Trophoblast cell (in vitro differentiated cells and primary cell): ENCODE measurements around the gene COMMD1.

Experiments
- DNase-seq, 2 donors: peaks; one replicate each; pipeline ENCODE4 v3.0.0-alpha.2; 2016
- H2AFZ ChIP-seq: 2 replicates; pipeline ENCODE4 v1.6.1; 2013; ENCODE audit warnings: low read length, moderate library complexity, mild to moderate bottlenecking; ENCODE audit not compliant: insufficient read depth, poor library complexity
- H2AK5ac ChIP-seq: 2 replicates; pipeline ENCODE4 v1.6.1; 2013; ENCODE audit warnings: mild to moderate bottlenecking, low read length
- H2BK120ac ChIP-seq: 2 replicates; pipeline ENCODE4 v1.6.1; 2013; ENCODE audit warnings: low read length, mild to moderate bottlenecking, moderate library complexity; ENCODE audit not compliant: insufficient read depth, poor library complexity
- H2BK12ac ChIP-seq: 2 replicates; pipeline ENCODE4 v1.6.1; 2013; ENCODE audit warnings: mild to moderate bottlenecking, low read length, moderate library complexity
- H2BK5ac ChIP-seq: 2 replicates; pipeline ENCODE4 v1.6.1; 2013; ENCODE audit warnings: low read length, low read depth, moderate library complexity, mild to moderate bottlenecking; ENCODE audit not compliant: poor library complexity
- H3K14ac ChIP-seq: 2 replicates; pipeline ENCODE4 v1.6.1; 2013; ENCODE audit warnings: mild to moderate bottlenecking, low read length
- H3K18ac ChIP-seq: 2 replicates; pipeline ENCODE4 v1.6.1; 2013; ENCODE audit warnings: mild to moderate bottlenecking, low read length
- H3K23ac ChIP-seq: 2 replicates; pipeline ENCODE4 v1.6.1; 2013; ENCODE audit warnings: low read length
- H3K27ac ChIP-seq: 2 replicates; pipeline ENCODE4 v1.5.1; 2013; ENCODE audit warnings: low read depth, mild to moderate bottlenecking, inconsistent platforms, low read length, moderate library complexity
- H3K27me3 ChIP-seq: 2 replicates; pipeline ENCODE4 v1.6.1; 2013; ENCODE audit warnings: inconsistent platforms, mild to moderate bottlenecking, low read length, moderate library complexity; ENCODE audit not compliant: insufficient read depth
- H3K36me3 ChIP-seq, 2 experiments: 1 replicate in 1 of 2; 2 replicates in 1 of 2; pipeline ENCODE4 v1.6.1; 2013; ENCODE audit warnings: low read length in 2 of 2, mild to moderate bottlenecking in 2 of 2, moderate library complexity in 1 of 2; ENCODE audit not compliant: insufficient read depth in 2 of 2, control insufficient read depth in 1 of 2
- H3K4ac ChIP-seq: 2 replicates; pipeline ENCODE4 v1.6.1; 2013; ENCODE audit warnings: low read depth, mild to moderate bottlenecking, low read length, moderate library complexity
- H3K4me1 ChIP-seq, 2 experiments: 1 replicate in 1 of 2; 2 replicates in 1 of 2; pipeline ENCODE4 v1.6.1; 2013; ENCODE audit warnings: low read length in 2 of 2, mild to moderate bottlenecking in 2 of 2, moderate library complexity in 1 of 2; ENCODE audit not compliant: insufficient read depth in 2 of 2, control insufficient read depth in 1 of 2
- H3K4me2 ChIP-seq: 2 replicates; pipeline ENCODE4 v1.6.1; 2013; ENCODE audit warnings: inconsistent platforms, mild to moderate bottlenecking, low read length, moderate library complexity
- H3K4me3 ChIP-seq: 2 replicates; pipeline ENCODE4 v1.5.1; 2013; ENCODE audit warnings: mild to moderate bottlenecking, low read depth, low read length, inconsistent platforms
- H3K79me1 ChIP-seq: one replicate; pipeline ENCODE4 v1.6.1; 2013; ENCODE audit warnings: low read length
- H3K79me2 ChIP-seq: 2 replicates; pipeline ENCODE4 v1.6.1; 2013; ENCODE audit warnings: low read length, mild to moderate bottlenecking; ENCODE audit not compliant: control insufficient read depth, insufficient read depth, poor library complexity
- H3K9ac ChIP-seq: 2 replicates; pipeline ENCODE4 v1.6.1; 2013; ENCODE audit warnings: mild to moderate bottlenecking, low read length
- H3K9me3 ChIP-seq: 2 replicates; pipeline ENCODE4 v1.6.1; 2013; ENCODE audit warnings: low read depth, mild to moderate bottlenecking, control low read depth, inconsistent platforms, low read length; ENCODE audit not compliant: insufficient read depth
- H4K12ac ChIP-seq: 2 replicates; pipeline ENCODE4 v1.6.1; 2013; ENCODE audit warnings: low read depth, mild to moderate bottlenecking, low read length, moderate library complexity
- H4K8ac ChIP-seq: 2 replicates; pipeline ENCODE4 v1.6.1; 2013; ENCODE audit warnings: low read depth, mild to moderate bottlenecking, low read length, moderate library complexity
- H4K91ac ChIP-seq: one replicate; pipeline ENCODE4 v1.6.1; 2013; ENCODE audit warnings: low read depth, mild to moderate bottlenecking, low read length, moderate library complexity
- WGBS: extraction: QIAGEN DNeasy Blood & Tissue Kit; methylation state at CpG from one replicate; pipeline ENCODE4 v1.1.7; 2013; ENCODE audit warnings: missing lambda C conversion rate; ENCODE audit not compliant: insufficient read length, insufficient coverage; ENCODE audit errors: extremely low coverage; 5-methylcytosine and 5-hydroxymethylcytosine counted together

COMMD1 gene

DNA sequence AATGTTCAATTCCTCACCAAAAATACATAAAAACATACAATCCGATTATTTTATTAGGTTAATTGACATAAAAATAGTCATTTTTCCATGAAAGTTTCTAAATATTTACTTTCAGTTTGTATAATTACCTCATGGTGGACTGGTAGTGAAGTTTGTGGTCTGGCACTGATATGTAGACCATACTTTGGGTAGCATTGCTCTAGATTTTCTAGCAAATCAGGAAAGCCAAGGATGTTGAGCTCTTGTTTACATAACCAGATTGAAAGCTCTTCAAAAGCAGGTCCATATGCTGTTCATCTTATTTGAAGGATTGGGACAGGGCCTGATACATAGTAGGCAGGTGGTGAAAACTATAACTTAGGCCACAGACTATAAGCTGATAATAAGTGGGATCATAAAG, 61.8 kb downstream of the COMMD1 start:
- no peak overlapping the region for H2BK120ac ChIP-seq
- no peak overlapping the region for H4K8ac ChIP-seq
- H3K79me1 ChIP-seq = peaks cover 2% of the 10 kb centered on the region
- 100% methylated on average over 1 of the region's 1 CpG for WGBS
- no peak overlapping the region for H3K4me3 ChIP-seq
- no peak overlapping the region for H2BK12ac ChIP-seq
- H3K23ac ChIP-seq = no peak overlapping the region
- H3K14ac ChIP-seq = no peak overlapping the region
- H2BK5ac ChIP-seq = no peak overlapping the region
- H4K12ac ChIP-seq = no peak overlapping the region
- H3K27me3 ChIP-seq = no peaks in the 10 kb centered on the region
- no peak overlapping the region for H4K91ac ChIP-seq
- peaks cover 2 to 3% of the 10 kb centered on the region in 2 experiments for H3K4me1 ChIP-seq
- H3K9me3 ChIP-seq = no peaks in the 10 kb centered on the region
- H3K18ac ChIP-seq = no peak overlapping the region
- no peak overlapping the region for H2AK5ac ChIP-seq
- H2AFZ ChIP-seq = no peak overlapping the region
- no peaks in the 10 kb centered on the region for H3K79me2 ChIP-seq
- DNase-seq = no peak
- no peak overlapping the region for H3K27ac ChIP-seq
- no peak overlapping the region for H3K9ac ChIP-seq
- no peak overlapping the region for H3K4ac ChIP-seq
- no peak overlapping the region for H3K4me2 ChIP-seq
- no peaks in the 10 kb centered on the region for H3K36me3 ChIP-seq

DNA sequence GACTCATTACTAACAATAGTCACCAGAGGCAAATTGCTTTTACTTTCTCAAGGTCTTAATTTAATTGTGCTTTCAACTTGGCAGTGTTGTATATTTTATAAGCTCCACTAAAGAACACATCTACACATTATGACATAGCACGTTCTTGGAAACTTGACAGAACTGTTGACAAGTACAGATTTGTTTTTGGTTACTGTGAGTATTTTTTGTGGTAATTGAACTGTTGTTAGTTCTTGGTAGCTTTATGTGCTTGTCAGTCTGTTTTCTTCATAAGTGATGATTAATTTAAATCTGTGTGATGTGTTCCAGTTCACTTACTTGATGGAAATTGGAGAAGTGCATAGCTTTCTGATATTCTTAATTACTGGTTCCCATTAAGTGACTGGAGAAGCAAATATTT, 63.9 kb downstream of the COMMD1 start:
- no peak overlapping the region for H4K91ac ChIP-seq
- no peak overlapping the region for H4K8ac ChIP-seq
- H2AK5ac ChIP-seq = no peak overlapping the region
- no peak overlapping the region for H2BK5ac ChIP-seq
- H2BK120ac ChIP-seq = no peak overlapping the region
- H3K4me1 ChIP-seq = peaks cover 0 to 3% of the 10 kb centered on the region in 2 experiments
- H3K36me3 ChIP-seq = no peaks in the 10 kb centered on the region
- no peaks in the 10 kb centered on the region for H3K79me2 ChIP-seq
- H3K18ac ChIP-seq = no peak overlapping the region
- no peak overlapping the region for H3K4ac ChIP-seq
- no peaks in the 10 kb centered on the region for H3K9me3 ChIP-seq
- H3K79me1 ChIP-seq = no peaks in the 10 kb centered on the region
- H2BK12ac ChIP-seq = no peak overlapping the region
- H3K9ac ChIP-seq = no peak overlapping the region
- no peaks in the 10 kb centered on the region for H3K27me3 ChIP-seq
- no peak for DNase-seq
- no CpG with 5 or more reads among the region's 1 CpG for WGBS
- H2AFZ ChIP-seq = no peak overlapping the region
- no peak overlapping the region for H4K12ac ChIP-seq
- H3K4me3 ChIP-seq = no peak overlapping the region
- no peak overlapping the region for H3K4me2 ChIP-seq
- no peak overlapping the region for H3K27ac ChIP-seq
- H3K23ac ChIP-seq = no peak overlapping the region
- H3K14ac ChIP-seq = no peak overlapping the region

DNA sequence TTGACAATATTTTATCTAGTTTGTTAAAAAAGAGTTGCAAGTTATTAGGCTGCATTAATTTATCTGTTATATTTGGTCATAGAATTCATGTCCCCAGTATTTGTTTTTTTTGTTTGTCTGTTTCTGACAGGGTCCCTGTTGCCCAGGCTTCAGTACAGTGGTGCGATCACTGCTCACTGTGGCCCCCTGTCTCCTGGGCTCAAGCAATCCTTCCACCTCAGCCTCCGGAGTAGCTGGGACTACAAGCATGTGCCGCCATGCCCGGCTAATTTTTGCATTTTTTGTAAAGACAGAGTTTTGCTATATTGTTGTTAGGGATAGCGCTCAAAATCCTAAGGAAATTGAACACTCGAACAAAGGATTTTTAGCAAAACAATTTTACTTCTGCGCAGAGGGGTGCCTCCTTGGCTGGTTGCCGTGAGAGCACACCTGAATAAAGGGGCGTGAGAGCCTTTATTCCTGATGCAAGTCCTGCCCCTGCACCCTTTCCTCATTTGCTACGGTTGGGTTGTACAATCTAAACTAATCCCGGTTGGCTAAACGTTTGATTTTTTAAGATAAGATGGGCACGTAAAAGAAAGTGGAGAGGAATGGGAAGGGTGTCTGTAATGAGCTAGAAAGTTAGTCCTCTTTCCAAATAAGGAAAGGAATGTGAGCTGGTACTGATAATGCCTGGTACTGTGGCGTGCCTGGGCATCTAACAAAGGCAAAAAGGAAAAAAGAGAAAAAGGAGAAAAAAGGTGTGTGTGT, 65.5 kb downstream of the COMMD1 start:
- Histone ChIP-seq H3K4me2 (peak overlapping the region; percentile 55), H4K8ac (no peak overlapping the region), H2AFZ (no peak overlapping the region), H4K91ac (peak overlapping the region; percentile 52), H2BK120ac (no peak overlapping the region), H3K4ac (no peak overlapping the region), H3K4me1 (peaks cover 0 to 3% of the 10 kb centered on the region in 2 experiments), H3K9ac (no peak overlapping the region), H2BK5ac (peak overlapping the region; percentile 69), H3K9me3 (no peaks in the 10 kb centered on the region), H4K12ac (no peak overlapping the region), H3K18ac (no peak overlapping the region), H3K79me2 (no peaks in the 10 kb centered on the region), H3K14ac (peak overlapping the region; percentile 46), H3K36me3 (no peaks in the 10 kb centered on the region), H3K27ac (no peak overlapping the region), H2AK5ac (no peak overlapping the region), H2BK12ac (peak overlapping the region; percentile 60), H3K4me3 (no peak overlapping the region), H3K23ac (no peak overlapping the region), H3K79me1 (no peaks in the 10 kb centered on the region), H3K27me3 (no peaks in the 10 kb centered on the region)
- peak in 1 of 2 donors; percentile 24 for DNase-seq
- WGBS = no CpG with 5 or more reads among the region's 14 CpGs

DNA sequence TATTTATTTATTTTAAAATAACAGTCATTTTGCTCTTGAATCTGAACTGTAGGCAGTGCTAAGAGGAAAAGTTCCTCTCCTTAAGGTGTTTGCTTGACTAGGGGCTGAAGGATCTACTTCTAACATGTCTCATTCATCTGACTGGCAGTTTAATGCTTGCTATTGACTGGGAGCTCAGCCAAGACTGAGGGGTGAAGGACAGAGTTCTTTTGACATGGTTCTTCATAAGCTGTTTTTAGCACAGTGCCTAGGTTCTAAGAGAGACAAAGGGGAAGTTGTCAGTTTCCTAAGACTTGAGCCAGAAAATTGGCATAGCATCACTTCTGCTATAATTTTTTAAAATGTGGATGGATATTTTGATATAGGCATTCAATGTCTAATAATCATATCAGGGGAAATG, 73.0 kb downstream of the COMMD1 start:
- H3K79me1 ChIP-seq = no peaks in the 10 kb centered on the region
- no peak overlapping the region for H4K91ac ChIP-seq
- no peaks in the 10 kb centered on the region for H3K36me3 ChIP-seq
- no peak overlapping the region for H2AFZ ChIP-seq
- H3K18ac ChIP-seq = no peak overlapping the region
- no peak overlapping the region for H4K12ac ChIP-seq
- no peak overlapping the region for H3K4me2 ChIP-seq
- H2BK120ac ChIP-seq = no peak overlapping the region
- no peaks in the 10 kb centered on the region for H3K9me3 ChIP-seq
- H3K27me3 ChIP-seq = no peaks in the 10 kb centered on the region
- no peak overlapping the region for H3K4me3 ChIP-seq
- H3K27ac ChIP-seq = no peak overlapping the region
- no peak overlapping the region for H4K8ac ChIP-seq
- H3K14ac ChIP-seq = no peak overlapping the region
- H3K4me1 ChIP-seq = no peaks in the 10 kb centered on the region
- no peak overlapping the region for H3K23ac ChIP-seq
- DNase-seq = no peak
- no peak overlapping the region for H2BK5ac ChIP-seq
- H3K9ac ChIP-seq = no peak overlapping the region
- H3K4ac ChIP-seq = no peak overlapping the region
- H3K79me2 ChIP-seq = no peaks in the 10 kb centered on the region
- H2AK5ac ChIP-seq = no peak overlapping the region
- H2BK12ac ChIP-seq = no peak overlapping the region
